Epidermal melanocyte (primary cell): ENCODE data around the gene KAT8.

ENCODE experiments used
- DNase-seq: peaks from one replicate; pipeline ENCODE4 v3.0.0; 2011; ENCODE audit warnings: low spot score; ENCODE audit not compliant: insufficient read length

The KAT8 gene

GRCh38 chr16:31117384-31118222 lies at the start of gene KAT8:
TSS of gene KAT8 (plus strand) at chr16:31117664. CDS start at chr16:31117682, 18 bp downstream.
- peak; percentile 98 for DNase-seq

GRCh38 chr16:31071861-31072260 lies 45.6 kb upstream of the KAT8 start:
- DNase-seq: no peak

- no peak for DNase-seq
These were observed 44.8 kb upstream of the KAT8 start for GRCh38 chr16:31072540-31073141.

GRCh38 chr16:31073142-31073969 lies 44.1 kb upstream of the KAT8 start:
- peak; percentile 97 for DNase-seq

- peak; percentile 100 for DNase-seq
These were observed 43.3 kb upstream of the KAT8 start, which contains the start of the genes ZNF646 and ZNF668 for GRCh38 chr16:31073970-31074813. TSS of gene ZNF646 (plus strand) at chr16:31074422. CDS start at chr16:31076325, 1,903 bp downstream. TSS of gene ZNF668 (minus strand) at chr16:31074240. CDS start at chr16:31064459, 9,781 bp downstream.

- DNase-seq: no peak
These were observed 42.7 kb upstream of the KAT8 start for GRCh38 chr16:31074814-31075183.

- no peak for DNase-seq
These were observed 41.1 kb upstream of the KAT8 start for GRCh38 chr16:31076319-31076718.

- no peak for DNase-seq
These were observed 40.4 kb upstream of the KAT8 start for GRCh38 chr16:31077024-31077423.

- DNase-seq: peak; percentile 6
These were observed 39.7 kb upstream of the KAT8 start for GRCh38 chr16:31077592-31078396.

GRCh38 chr16:31078597-31079341 lies 38.7 kb upstream of the KAT8 start:
- DNase-seq: peak; percentile 12

GRCh38 chr16:31079342-31079944 lies 38.0 kb upstream of the KAT8 start:
- peak; percentile 11 for DNase-seq

- no peak for DNase-seq
These were observed 37.3 kb upstream of the KAT8 start for GRCh38 chr16:31080035-31080629.

GRCh38 chr16:31080756-31081419 lies 36.6 kb upstream of the KAT8 start:
- no peak for DNase-seq

- peak; percentile 15 for DNase-seq
These were observed 35.8 kb upstream of the KAT8 start for GRCh38 chr16:31081428-31082351.

GRCh38 chr16:31082368-31083045 lies 35.0 kb upstream of the KAT8 start:
- DNase-seq: peak; percentile 14

GRCh38 chr16:31083081-31083480 lies 34.4 kb upstream of the KAT8 start:
- DNase-seq: peak; percentile 4
